Measurements from ENCODE around the gene PRSS23. TPM values are rescaled to one million over a fixed set of nuclear protein-coding genes. Genes with fewer than 3 reads are reported as not detected.

PRSS23 gene
- total RNA-seq, 1 experiment from 2014 or later: 3.8 TPM

GRCh38 chr11:86793307-86793706, 7.0 kb upstream of the PRSS23 start:
- intact Hi-C loops (cut with micrococcal nuclease): no loop called here
- H3K27me3 ChIP-seq (ENCODE audit: insufficient read depth, low read length): no peaks in the 10 kb centered on the region
- H3K4me1 ChIP-seq (ENCODE audit: control insufficient read depth in 1 of 2, insufficient read depth in 2 of 2, low read length in 2 of 2): peaks cover 7 to 8% of the 10 kb centered on the region in 2 experiments; a peak in 2 of 4 replicates
- no peaks in the 10 kb centered on the region for H3K79me2 ChIP-seq (ENCODE audit: insufficient read depth, low read length)
- H4K20me1 ChIP-seq (ENCODE audit: insufficient read depth): no peaks in the 10 kb centered on the region
- ChIA-PET RAD21 (ENCODE audit: low non-redundant PET in 1 of 2, low total read pairs in 2 of 2, uncharacterized antibody in 2 of 2, unreplicated experiment in 2 of 2) (no interaction called here), POLR2A (no interaction called here), CTCF (interaction anchor here (1.2 to 2.1 kb wide), 2 partner anchors 9 to 185 kb away, joined by 4 to 5 read pairs; no protein-coding TSS in a partner anchor)
- H3K9ac ChIP-seq (ENCODE audit: low read length): no peak overlapping the region
- no peak overlapping the region for H2AFZ ChIP-seq (ENCODE audit: low read depth, low read length, poor library complexity, severe bottlenecking)
- H3K36me3 ChIP-seq (ENCODE audit: control insufficient read depth in 1 of 2, insufficient read depth in 2 of 2, low read length in 2 of 2): no peaks in the 10 kb centered on the region
- no peak overlapping the region for H3K4me2 ChIP-seq (ENCODE audit: low read length)
- no peak overlapping the region for H3K4me3 ChIP-seq (replicated peaks in 1 of 2; ENCODE audit: low read depth in 1 of 2, low read length in 2 of 2)
- BruUV-seq (replicated peaks): no TSS peak
- DNase-seq (ENCODE audit: low read depth, low spot score) (no peak), ATAC-seq (no peak)
- TF ChIP-seq FOSL1 (IDR thresholded peaks at IDR 0.05; ENCODE audit: low read depth) (no peak), TCF7L2 (IDR thresholded peaks at IDR 0.05; ENCODE audit: borderline replicate concordance, extremely low read depth, insufficient read depth, insufficient read length) (no peak), ELF1 (IDR thresholded peaks at IDR 0.05; ENCODE audit: borderline replicate concordance, low read depth) (no peak), EZH2phosphoT487 (IDR thresholded peaks at IDR 0.05; ENCODE audit: borderline replicate concordance) (no peak), JUND (IDR thresholded peaks at IDR 0.05) (no peak), EGR1 (IDR thresholded peaks at IDR 0.05; ENCODE audit: low read depth) (no peak), ZNF274 (IDR thresholded peaks at IDR 0.05; ENCODE audit: low read depth, low read length) (no peak), CTCF (IDR thresholded peaks at IDR 0.05 in 2 of 3, conservative IDR thresholded peaks at IDR 0.05 in 1 of 3; ENCODE audit: borderline replicate concordance in 1 of 3, insufficient read depth in 1 of 3, low read depth in 2 of 3, low read length in 2 of 3) (no peak), ZBTB33 (IDR thresholded peaks at IDR 0.05; ENCODE audit: extremely low read depth, insufficient replicate concordance, low read length) (no peak), RAD21 (IDR thresholded peaks at IDR 0.05; ENCODE audit: low read depth) (no peak), MAX (IDR thresholded peaks at IDR 0.05) (no peak), SIN3A (IDR thresholded peaks at IDR 0.05; ENCODE audit: low read depth) (no peak), ATF3 (IDR thresholded peaks at IDR 0.05) (no peak), SP1 (IDR thresholded peaks at IDR 0.05; ENCODE audit: low read depth) (no peak), SRF (IDR thresholded peaks at IDR 0.05; ENCODE audit: low read depth) (no peak)
- H3K27ac ChIP-seq (ENCODE audit: low read depth, low read length): no peak overlapping the region
- no peaks in the 10 kb centered on the region for H3K9me2 ChIP-seq (ENCODE audit: insufficient read depth)
- H3K9me3 ChIP-seq (ENCODE audit: control insufficient read depth in 1 of 2, insufficient read depth in 1 of 2, low read depth in 1 of 2, low read length in 2 of 2): no peaks in the 10 kb centered on the region
